ENCODE results near the gene CFHR1. TPM values are rescaled to one million over a fixed set of nuclear protein-coding genes. Genes with fewer than 3 reads are reported as not detected.

CFHR1 gene
- total RNA-seq, 1 experiment from 2014 or later, result 0.34 TPM

GRCh38 chr1:196777603-196778002 lies 41.9 kb upstream of the CFHR1 start:
- Histone ChIP-seq H3K79me2 (ENCODE audit: insufficient read depth, low read length) (no peaks in the 10 kb centered on the region), H3K9me3 (ENCODE audit: control insufficient read depth in 1 of 2, insufficient read depth in 1 of 2, low read depth in 1 of 2, low read length in 2 of 2) (no peaks in the 10 kb centered on the region), H3K36me3 (ENCODE audit: control insufficient read depth in 1 of 2, insufficient read depth in 2 of 2, low read length in 2 of 2) (no peaks in the 10 kb centered on the region), H3K4me2 (ENCODE audit: low read length) (no peak overlapping the region), H3K9me2 (ENCODE audit: insufficient read depth) (no peaks in the 10 kb centered on the region), H3K4me1 (ENCODE audit: control insufficient read depth in 1 of 2, insufficient read depth in 2 of 2, low read length in 2 of 2) (no peaks in the 10 kb centered on the region), H3K9ac (ENCODE audit: low read length) (no peak overlapping the region), H2AFZ (ENCODE audit: low read depth, low read length, poor library complexity, severe bottlenecking) (no peak overlapping the region), H3K27ac (ENCODE audit: low read depth, low read length) (no peak overlapping the region), H3K4me3 (replicated peaks in 1 of 2; ENCODE audit: low read depth in 1 of 2, low read length in 2 of 2) (no peak overlapping the region), H4K20me1 (ENCODE audit: insufficient read depth) (no peaks in the 10 kb centered on the region), H3K27me3 (ENCODE audit: insufficient read depth, low read length) (no peaks in the 10 kb centered on the region)
- ChIA-PET POLR2A (no interaction called here), CTCF (no interaction called here), RAD21 (ENCODE audit: low non-redundant PET in 1 of 2, low total read pairs in 2 of 2, uncharacterized antibody in 2 of 2, unreplicated experiment in 2 of 2) (no interaction called here)
- no TSS peak for BruUV-seq (replicated peaks)
- ATAC-seq (no peak), DNase-seq (ENCODE audit: low read depth, low spot score) (no peak)
- TF ChIP-seq EZH2 (IDR thresholded peaks at IDR 0.05), result no peak
- no peak for TF ChIP-seq CEBPB (IDR thresholded peaks at IDR 0.05; ENCODE audit: low read depth)
- TF ChIP-seq POLR2AphosphoS5 (IDR thresholded peaks at IDR 0.05; ENCODE audit: low read depth, low read length), result no peak
- no peak for TF ChIP-seq JUND (IDR thresholded peaks at IDR 0.05)
- no peak for TF ChIP-seq ZNF274 (IDR thresholded peaks at IDR 0.05; ENCODE audit: low read depth, low read length)
- no peak for TF ChIP-seq CTCF (IDR thresholded peaks at IDR 0.05 in 2 of 3, conservative IDR thresholded peaks at IDR 0.05 in 1 of 3; ENCODE audit: borderline replicate concordance in 1 of 3, insufficient read depth in 1 of 3, low read depth in 2 of 3, low read length in 2 of 3)
- no peak for TF ChIP-seq MAX (IDR thresholded peaks at IDR 0.05)
- no peak for TF ChIP-seq EZH2phosphoT487 (IDR thresholded peaks at IDR 0.05; ENCODE audit: borderline replicate concordance)
- no peak for TF ChIP-seq ZFX (IDR thresholded peaks at IDR 0.05)
- TF ChIP-seq ELF1 (IDR thresholded peaks at IDR 0.05; ENCODE audit: borderline replicate concordance, low read depth), result no peak
- no peak for TF ChIP-seq ATF3 (IDR thresholded peaks at IDR 0.05)
- no peak for TF ChIP-seq REST (IDR thresholded peaks at IDR 0.05; ENCODE audit: low read depth)
- intact Hi-C loops (cut with micrococcal nuclease), result no loop called here

Data from HCT116 (cell line).